Uterus (tissue), 4 donors: Measurements from ENCODE around the gene FAIM2. TPM values are rescaled to one million over a fixed set of nuclear protein-coding genes. Genes with fewer than 3 reads are reported as not detected.

Source experiments
- DNase-seq, 2 donors: peaks; one replicate each; pipeline ENCODE4 v3.0.0-alpha.2; 2019 to 2020
- H3K27ac ChIP-seq, 2 donors: fragments of 200-600 bp; sonication (generic); 1 replicate in 1 of 2; 2 replicates in 1 of 2; pipeline ENCODE4 v1.5.1; 2016 to 2018
- H3K27me3 ChIP-seq, 2 donors: fragments of 200-600 bp; sonication (generic); one replicate each; pipeline ENCODE4 v1.5.1; 2018 to 2019; ENCODE audit warnings: control low read depth in 1 of 2
- H3K36me3 ChIP-seq, 2 donors: fragments of 200-600 bp; sonication (generic); one replicate each; pipeline ENCODE4 v1.5.1; 2019; ENCODE audit warnings: control low read depth in 1 of 2
- H3K4me1 ChIP-seq, 2 donors: fragments of 200-600 bp; sonication (generic); one replicate each; pipeline ENCODE4 v1.5.1; 2018 to 2019; ENCODE audit warnings: control low read depth in 1 of 2
- H3K4me3 ChIP-seq, 2 donors: fragments of 200-600 bp; sonication (generic); 1 replicate in 1 of 2; 2 replicates in 1 of 2; pipeline ENCODE4 v1.5.1; 2018 to 2019; ENCODE audit warnings: mild to moderate bottlenecking in 1 of 2
- H3K9me3 ChIP-seq, 2 donors: fragments of 200-600 bp; sonication (generic); one replicate each; pipeline ENCODE4 v1.5.1; 2019; ENCODE audit warnings: control low read depth in 1 of 2
- POLR2A ChIP-seq, 2 donors: fragments of 450-650 bp; IDR thresholded peaks; one replicate each; pipeline ENCODE4 v1.6.1; 2016; ENCODE audit warnings: antibody characterized with exemption in 2 of 2, mild to moderate bottlenecking in 1 of 2, moderate library complexity in 1 of 2
- intact Hi-C: fragments of 100-400 bp; cut with DNase I; formaldehyde crosslinking; loops from one replicate; pipeline ENCODE4 v1.15.1; 2023; ENCODE audit warnings: low total_unique reads
- total RNA-seq, 4 donors: library from RNA; depleted of rRNA in 3 of 4; stranded (reverse); fragments of >200 nt in 3 of 4; gene quantifications; one replicate each; pipeline versions ENCODE4 v1.1.0 to v1.2.4, GENCODE V29; 2014 to 2023
- TF ChIP-seq, protein P1 (sequence below), 4 experiments: fragments of 200-600 bp in 2 of 4; fragments of 450-650 bp in 2 of 4; sonication (generic) in 2 of 4; IDR thresholded peaks; one replicate each; pipeline ENCODE4 v1.5.1; 2016 to 2019; ENCODE audit warnings: antibody characterized with exemption in 4 of 4, mild to moderate bottlenecking in 2 of 4, moderate library complexity in 1 of 4
- donor health status: DM: yes; HTN: yes; CAD: no.

FAIM2 gene
- total RNA-seq, 4 donors from 2014 or later, result 1.0 to 11.9 (median 5.5) TPM

DNA sequence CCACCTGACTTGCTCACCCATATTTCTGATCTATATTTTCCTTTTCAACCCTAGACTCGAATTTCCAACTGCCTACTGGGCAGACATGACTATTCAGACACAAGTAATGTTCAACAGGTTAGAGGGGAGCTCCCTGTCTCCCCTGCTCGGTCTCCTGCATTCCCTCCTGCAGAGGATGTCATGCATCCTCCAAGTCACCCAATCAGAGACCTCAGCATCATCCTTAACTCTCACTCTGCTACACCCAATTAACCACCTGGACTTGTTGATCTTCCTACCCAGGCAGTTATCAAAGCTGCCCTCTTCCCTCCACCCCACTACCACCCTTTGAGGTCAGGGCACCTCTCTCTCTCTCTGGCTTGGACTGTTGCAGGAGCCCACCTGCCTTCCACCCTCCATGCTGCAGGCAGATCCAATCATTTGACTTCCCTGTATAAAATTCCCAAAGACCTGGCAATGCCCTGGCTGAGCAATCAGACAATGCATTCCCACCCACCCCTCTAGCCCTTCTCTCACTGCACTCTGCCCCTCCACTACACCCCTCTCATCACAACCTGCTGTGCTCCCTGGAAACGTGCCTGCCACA lies 10.9 kb downstream of the FAIM2 start:
- no peaks in the 10 kb centered on the region for H3K36me3 ChIP-seq
- TF ChIP-seq POLR2A (IDR thresholded peaks at IDR 0.05), result no peak
- TF ChIP-seq, protein P1, sequence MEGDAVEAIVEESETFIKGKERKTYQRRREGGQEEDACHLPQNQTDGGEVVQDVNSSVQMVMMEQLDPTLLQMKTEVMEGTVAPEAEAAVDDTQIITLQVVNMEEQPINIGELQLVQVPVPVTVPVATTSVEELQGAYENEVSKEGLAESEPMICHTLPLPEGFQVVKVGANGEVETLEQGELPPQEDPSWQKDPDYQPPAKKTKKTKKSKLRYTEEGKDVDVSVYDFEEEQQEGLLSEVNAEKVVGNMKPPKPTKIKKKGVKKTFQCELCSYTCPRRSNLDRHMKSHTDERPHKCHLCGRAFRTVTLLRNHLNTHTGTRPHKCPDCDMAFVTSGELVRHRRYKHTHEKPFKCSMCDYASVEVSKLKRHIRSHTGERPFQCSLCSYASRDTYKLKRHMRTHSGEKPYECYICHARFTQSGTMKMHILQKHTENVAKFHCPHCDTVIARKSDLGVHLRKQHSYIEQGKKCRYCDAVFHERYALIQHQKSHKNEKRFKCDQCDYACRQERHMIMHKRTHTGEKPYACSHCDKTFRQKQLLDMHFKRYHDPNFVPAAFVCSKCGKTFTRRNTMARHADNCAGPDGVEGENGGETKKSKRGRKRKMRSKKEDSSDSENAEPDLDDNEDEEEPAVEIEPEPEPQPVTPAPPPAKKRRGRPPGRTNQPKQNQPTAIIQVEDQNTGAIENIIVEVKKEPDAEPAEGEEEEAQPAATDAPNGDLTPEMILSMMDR (IDR thresholded peaks at IDR 0.05), result no peak
- no peak overlapping the region for H3K27ac ChIP-seq
- intact Hi-C loops, result no loop called here
- H3K4me3 ChIP-seq, result no peak overlapping the region
- H3K4me1 ChIP-seq, result no peaks in the 10 kb centered on the region
- no peak for DNase-seq
- H3K27me3 ChIP-seq, result no peaks in the 10 kb centered on the region
- no peaks in the 10 kb centered on the region for H3K9me3 ChIP-seq

DNA sequence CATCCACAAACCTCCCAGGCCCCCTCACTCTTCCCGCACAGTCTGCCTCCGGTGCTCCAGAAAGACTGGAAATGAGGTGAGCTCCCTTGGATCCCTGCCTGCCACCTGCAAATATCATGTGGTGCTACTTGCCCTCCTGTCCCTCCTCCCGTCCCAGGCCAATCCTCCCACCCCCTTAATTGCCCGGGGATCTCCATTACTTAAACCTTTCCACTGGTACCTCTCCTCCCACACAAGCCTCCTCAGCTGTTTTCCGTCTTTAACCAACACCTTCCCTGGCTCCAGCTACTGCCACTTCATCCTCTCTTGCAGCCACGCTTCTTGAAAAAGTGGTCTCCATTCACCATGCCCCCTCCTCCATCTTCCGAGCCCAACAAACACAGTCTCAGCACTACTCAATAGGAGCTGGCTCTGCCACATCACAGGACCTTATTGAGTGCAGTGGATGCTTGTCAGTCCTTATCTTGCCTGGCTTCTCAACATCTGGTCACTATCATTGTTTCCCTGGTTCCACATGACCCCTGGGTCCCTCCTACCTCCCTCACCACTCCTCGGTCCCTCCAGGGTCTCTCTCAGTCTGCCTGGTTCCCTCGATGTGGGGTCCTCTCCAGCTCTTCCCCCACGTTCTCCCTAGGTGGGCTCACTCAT lies 11.5 kb downstream of the FAIM2 start:
- no peak for DNase-seq
- Histone ChIP-seq H3K9me3 (no peaks in the 10 kb centered on the region), H3K4me3 (no peak overlapping the region), H3K27me3 (no peaks in the 10 kb centered on the region), H3K27ac (no peak overlapping the region), H3K4me1 (no peaks in the 10 kb centered on the region), H3K36me3 (no peaks in the 10 kb centered on the region)
- intact Hi-C loops, result no loop called here
- TF ChIP-seq POLR2A (IDR thresholded peaks at IDR 0.05), result no peak
- TF ChIP-seq, protein P1 (IDR thresholded peaks at IDR 0.05), result no peak

DNA sequence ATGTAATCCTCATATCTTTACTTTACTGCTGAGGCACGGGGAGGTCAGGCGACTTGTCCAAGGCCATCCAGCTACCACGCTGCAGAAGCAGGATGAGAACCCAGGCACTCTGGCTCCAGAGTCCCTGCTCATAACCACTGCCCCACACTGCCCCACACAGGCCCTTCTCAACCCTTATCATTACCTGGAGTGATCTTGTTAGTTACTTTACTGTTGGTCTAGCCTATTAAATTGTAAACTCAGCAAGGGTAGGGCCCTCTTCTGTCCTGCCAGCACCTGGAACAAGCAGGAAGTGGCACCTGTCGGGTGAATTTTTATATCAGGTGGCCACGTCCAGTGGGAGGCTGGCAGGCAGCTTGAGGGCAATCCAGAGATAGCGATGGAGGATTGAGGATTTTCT lies 12.2 kb downstream of the FAIM2 start:
- H3K4me3 ChIP-seq, result no peak overlapping the region
- no peak for TF ChIP-seq POLR2A (IDR thresholded peaks at IDR 0.05)
- TF ChIP-seq, protein P1 (IDR thresholded peaks at IDR 0.05), result no peak

DNA sequence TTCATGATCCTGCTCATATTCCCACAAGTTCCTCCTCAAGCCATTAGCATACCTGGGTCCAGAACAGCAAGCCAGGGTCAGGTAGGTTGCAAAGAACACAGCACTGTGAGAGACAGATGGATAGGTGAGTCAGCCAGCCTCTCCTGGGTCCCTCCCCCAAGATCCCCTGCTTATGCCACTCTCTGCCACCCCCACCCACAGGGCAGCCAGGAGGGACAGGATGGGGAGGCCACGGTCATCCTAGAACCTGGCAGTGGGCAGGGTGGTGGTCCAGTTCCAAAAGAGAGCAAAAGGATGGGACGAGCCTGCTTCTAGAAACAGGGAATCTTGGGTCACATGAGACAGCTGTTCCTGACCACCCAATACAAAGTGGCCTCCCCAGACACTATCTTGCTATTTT lies 12.7 kb downstream of the FAIM2 start:
- H3K36me3 ChIP-seq, result no peaks in the 10 kb centered on the region
- no peaks in the 10 kb centered on the region for H3K4me1 ChIP-seq
- no peaks in the 10 kb centered on the region for H3K9me3 ChIP-seq
- H3K4me3 ChIP-seq, result no peak overlapping the region
- DNase-seq, result no peak
- TF ChIP-seq POLR2A (IDR thresholded peaks at IDR 0.05), result no peak
- TF ChIP-seq, protein P1 (IDR thresholded peaks at IDR 0.05), result no peak
- H3K27ac ChIP-seq, result no peak overlapping the region
- H3K27me3 ChIP-seq, result no peaks in the 10 kb centered on the region
- intact Hi-C loops, result no loop called here

More for the DNA sequence above, 12.2 kb downstream of the FAIM2 start:
- H3K4me1 ChIP-seq, result no peaks in the 10 kb centered on the region
- intact Hi-C loops, result no loop called here
- no peak for DNase-seq
- no peaks in the 10 kb centered on the region for H3K36me3 ChIP-seq
- no peak overlapping the region for H3K27ac ChIP-seq
- H3K9me3 ChIP-seq, result no peaks in the 10 kb centered on the region
- H3K27me3 ChIP-seq, result no peaks in the 10 kb centered on the region

DNA sequence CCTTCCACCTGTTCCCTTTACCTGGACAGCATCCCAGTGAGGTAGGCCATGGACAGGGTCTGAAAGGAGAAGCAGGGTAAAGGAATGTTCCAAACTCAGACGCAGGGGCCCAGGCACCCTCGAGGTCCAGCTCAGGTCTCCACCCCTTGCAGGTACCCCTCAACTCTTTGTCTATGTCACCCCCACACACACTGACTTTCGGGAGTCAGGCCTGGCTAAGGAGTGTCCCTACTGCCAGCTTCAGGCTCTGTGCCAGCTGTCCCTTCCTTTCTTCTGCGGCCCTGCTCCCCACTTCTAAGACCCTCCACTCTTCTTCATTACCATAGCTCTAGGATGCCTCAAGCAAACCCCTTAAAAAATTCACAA lies 13.6 kb downstream of the FAIM2 start:
- no peak for DNase-seq
- H3K27me3 ChIP-seq, result no peaks in the 10 kb centered on the region

More for the DNA sequence above, 13.6 kb downstream of the FAIM2 start:
- Histone ChIP-seq H3K4me3 (no peak overlapping the region), H3K36me3 (no peaks in the 10 kb centered on the region), H3K27ac (no peak overlapping the region), H3K4me1 (no peaks in the 10 kb centered on the region), H3K9me3 (no peaks in the 10 kb centered on the region)
- TF ChIP-seq, protein P1 (IDR thresholded peaks at IDR 0.05), result no peak
- TF ChIP-seq POLR2A (IDR thresholded peaks at IDR 0.05), result no peak
- intact Hi-C loops, result no loop called here
